GM12878 (cell line): ENCODE data around the gene NPAS4. TPM values are rescaled to one million over a fixed set of nuclear protein-coding genes. Genes with fewer than 3 reads are reported as not detected.
A peak's percentile ranks its signal among the peaks of the same experiment; 100 is the strongest.

ENCODE experiments used
- ATAC-seq: fragments of 200-7000 bp; cut with Tn5 transposase; 3 replicates; pipeline ENCODE4 v1.9.1; 2020; ENCODE audit warnings: mild to moderate bottlenecking, moderate library complexity
- BruUV-seq: library from RNA; stranded (reverse); fragments of 400-500 nt; replicated peaks from 2 replicates; lab custom pipeline; 2021; lab: Mats Ljungman, UMichigan
- CTCF ChIA-PET: fragments of 300-600 bp; sonication (Branson Sonifier 250); formaldehyde crosslinking; extraction: SDS; loops from one replicate; lab custom pipeline; 2021; ENCODE audit warnings: inconsistent platforms; lab: Yijun Ruan, JAX
- POLR2A ChIA-PET: fragments of 350-600 bp; formaldehyde crosslinking; extraction: SDS; loops from one replicate; lab custom pipeline; 2021; ENCODE audit warnings: inconsistent platforms; lab: Charles Lee
- RAD21 ChIA-PET: fragments of 300-600 bp; sonication (Branson Sonifier 250); formaldehyde crosslinking; loops from one replicate; lab custom pipeline; 2023; ENCODE audit warnings: antibody characterized with exemption; ENCODE audit not compliant: unreplicated experiment; lab: Charles Lee
- SMC1A ChIA-PET: fragments of 300-600 bp; sonication (Branson Sonifier 250); formaldehyde crosslinking; loops from one replicate; lab custom pipeline; 2023; ENCODE audit not compliant: unreplicated experiment, uncharacterized antibody; lab: Charles Lee
- DNase-seq: peaks from one replicate; pipeline ENCODE4 v3.0.0-alpha.2; 2011; ENCODE audit warnings: low read depth, low spot score
- FAIRE-seq: peaks from 3 replicates; lab custom pipeline; 2011; peaks lifted over from hg19 to GRCh38; lab: Jason Lieb, UNC
- H2AFZ ChIP-seq: 2 replicates; pipeline ENCODE4 v1.6.0; 2011; ENCODE audit warnings: low read depth, low read length, control low read depth; ENCODE audit not compliant: control insufficient read depth
- H3K27ac ChIP-seq: 2 replicates; pipeline ENCODE4 v1.5.1; 2011; ENCODE audit warnings: control low read depth; ENCODE audit not compliant: control insufficient read depth, insufficient read depth
- H3K27me3 ChIP-seq, 2 experiments: replicated peaks in 1 of 2; 2 replicates each; pipeline versions ENCODE4 v1.6.0 to v1.6.1; 2011; ENCODE audit warnings: low read length in 1 of 2; ENCODE audit not compliant: control insufficient read depth in 2 of 2, insufficient read depth in 2 of 2
- H3K36me3 ChIP-seq, 2 experiments: 2 replicates each; pipeline ENCODE4 v1.5.1; 2011; ENCODE audit warnings: low read length in 1 of 2; ENCODE audit not compliant: control insufficient read depth in 2 of 2, insufficient read depth in 2 of 2
- H3K4me1 ChIP-seq: 2 replicates; pipeline ENCODE4 v1.6.1; 2011; ENCODE audit warnings: mild to moderate bottlenecking, low read length, moderate library complexity, mixed read lengths; ENCODE audit not compliant: control insufficient read depth, insufficient read depth
- H3K4me2 ChIP-seq: 2 replicates; pipeline ENCODE4 v1.6.0; 2011; ENCODE audit warnings: control low read depth; ENCODE audit not compliant: control insufficient read depth, insufficient read depth
- H3K4me3 ChIP-seq: fragments of 200-600 bp; sonication (generic); 2 replicates; pipeline ENCODE4 v1.5.1; 2016
- H3K79me2 ChIP-seq: 2 replicates; pipeline ENCODE4 v1.6.0; 2011; ENCODE audit warnings: low read length; ENCODE audit not compliant: control insufficient read depth, insufficient read depth
- H3K9ac ChIP-seq: 2 replicates; pipeline ENCODE4 v1.8.0; 2011; ENCODE audit warnings: low read length, control low read depth, mixed read lengths; ENCODE audit not compliant: control insufficient read depth, insufficient read depth
- H3K9me3 ChIP-seq: replicated peaks from 3 replicates; pipeline ENCODE4 v1.5.1; 2011; ENCODE audit warnings: mild to moderate bottlenecking, low read length; ENCODE audit not compliant: control insufficient read depth, insufficient read depth
- H4K20me1 ChIP-seq: 2 replicates; pipeline ENCODE4 v1.6.0; 2011; ENCODE audit not compliant: control insufficient read depth, insufficient read depth
- BHLHE40 ChIP-seq, 2 experiments: fragments of 450-650 bp in 1 of 2; IDR thresholded peaks; 2 replicates each; pipeline ENCODE4 v1.6.1; 2011 to 2017; ENCODE audit warnings: low read depth in 2 of 2, borderline replicate concordance in 1 of 2, improper control_type of control experiment in 1 of 2, low read length in 1 of 2, mild to moderate bottlenecking in 1 of 2
- EGR1 ChIP-seq, 2 experiments: IDR thresholded peaks; 1 replicate in 1 of 2; 2 replicates in 1 of 2; pipeline ENCODE4 v1.6.1; 2011 to 2012; ENCODE audit warnings: low read depth in 2 of 2, low read length in 2 of 2, borderline replicate concordance in 1 of 2, mild to moderate bottlenecking in 1 of 2, moderate library complexity in 1 of 2
- FOS ChIP-seq: IDR thresholded peaks from 3 replicates; pipeline ENCODE4 v1.6.1; 2011; ENCODE audit warnings: borderline replicate concordance; ENCODE audit not compliant: insufficient read length; ENCODE audit errors: extremely low read depth
- LARP7 ChIP-seq: fragments of 450-650 bp; IDR thresholded peaks from 2 replicates; pipeline ENCODE4 v1.6.1; 2017; ENCODE audit warnings: mild to moderate bottlenecking
- MYC ChIP-seq: IDR thresholded peaks from 2 replicates; pipeline ENCODE4 v1.6.1; 2011; ENCODE audit warnings: mild to moderate bottlenecking, low read length, moderate library complexity, inconsistent platforms; ENCODE audit not compliant: insufficient read depth, insufficient replicate concordance, insufficient read length, severe bottlenecking
- NFIC ChIP-seq: IDR thresholded peaks from 2 replicates; pipeline ENCODE4 v1.6.1; 2012; ENCODE audit warnings: low read depth, mild to moderate bottlenecking, inconsistent platforms, low read length, moderate library complexity
- NR2C1 ChIP-seq: fragments of 450-650 bp; IDR thresholded peaks from 2 replicates; pipeline ENCODE4 v1.6.1; 2017; ENCODE audit warnings: antibody characterized with exemption, mild to moderate bottlenecking, moderate library complexity
- NR2C2 ChIP-seq: IDR thresholded peaks from 2 replicates; pipeline ENCODE4 v1.6.1; 2011; ENCODE audit warnings: borderline replicate concordance, low read depth; ENCODE audit not compliant: control insufficient read depth, insufficient read length
- PBX3 ChIP-seq: IDR thresholded peaks from 2 replicates; pipeline ENCODE4 v1.6.1; 2011; ENCODE audit warnings: mild to moderate bottlenecking, low read depth, low read length, moderate library complexity; ENCODE audit not compliant: insufficient replicate concordance
- SMAD5 ChIP-seq: IDR thresholded peaks from 2 replicates; pipeline ENCODE4 v1.6.1; 2016; ENCODE audit warnings: antibody characterized with exemption, low read depth
- WGBS: methylation state at CpG from one replicate; pipeline ENCODE4 v1.1.6; 2016; ENCODE audit warnings: low lambda C conversion rate; ENCODE audit not compliant: insufficient replicate concordance, insufficient coverage; ENCODE audit errors: missing lambda C conversion rate; 5-methylcytosine and 5-hydroxymethylcytosine counted together
- in situ Hi-C: fragments of 300-500 bp; cut with MboI; formaldehyde crosslinking; loops from 9 replicates; pipeline ENCODE4 v1.14.3; 2018; ENCODE audit warnings: mixed read lengths
- intact Hi-C: fragments of 100-400 bp; cut with micrococcal nuclease; formaldehyde crosslinking; loops from one replicate; pipeline ENCODE4 v1.14.2; 2022; ENCODE audit not compliant: unreplicated experiment
- polyA plus RNA-seq, 11 experiments: library from polyadenylated mRNA; depleted of rRNA in 4 of 11; unstranded in 6 of 11; stranded (reverse) in 5 of 11; fragments of >200 nt; fragmentation: Nextera tagmentation in 4 of 11; fragmentation: Illumina TruSeq in 1 of 11; extraction: Ambion mirVana in 4 of 11; extraction: Trizol in 1 of 11; gene quantifications; 1 replicate in 1 of 11; 2 replicates in 10 of 11; pipeline versions ENCODE4 v1.2.1 to v1.2.3, GENCODE V29; 2011 to 2016; ENCODE audit warnings: inconsistent platforms in 2 of 11, missing spikeins in 2 of 11, low read depth in 1 of 11
- total RNA-seq, 4 experiments: library from RNA; depleted of rRNA in 3 of 4; stranded (reverse); fragments of >200 nt in 3 of 4; fragmentation: Illumina TruSeq in 1 of 4; extraction: Trizol in 1 of 4; gene quantifications; 2 replicates each; pipeline versions ENCODE4 v1.2.1 to v1.2.3, GENCODE V29; 2013 to 2021
- TF ChIP-seq, protein P1 (sequence below): fragments of 150-350 bp; IDR thresholded peaks from 2 replicates; pipeline ENCODE4 v1.6.1; 2014; ENCODE audit warnings: mild to moderate bottlenecking, low read depth, low read length
- TF ChIP-seq, protein P2 (sequence below): fragments of 450-650 bp; IDR thresholded peaks from 2 replicates; pipeline ENCODE4 v1.6.1; 2017; ENCODE audit warnings: mild to moderate bottlenecking, moderate library complexity
- TF ChIP-seq, protein P3 (sequence below): fragments of 450-650 bp; IDR thresholded peaks from 2 replicates; pipeline ENCODE4 v1.6.1; 2016; ENCODE audit warnings: mild to moderate bottlenecking

Gene NPAS4
- total and polyA plus RNA-seq, 10 of the 15 experiments (the other 5 are each of a cell fraction or from before 2014, with no cell fraction given): 0.03 to 0.18 (median 0.06) TPM; not detected in 7

DNA sequence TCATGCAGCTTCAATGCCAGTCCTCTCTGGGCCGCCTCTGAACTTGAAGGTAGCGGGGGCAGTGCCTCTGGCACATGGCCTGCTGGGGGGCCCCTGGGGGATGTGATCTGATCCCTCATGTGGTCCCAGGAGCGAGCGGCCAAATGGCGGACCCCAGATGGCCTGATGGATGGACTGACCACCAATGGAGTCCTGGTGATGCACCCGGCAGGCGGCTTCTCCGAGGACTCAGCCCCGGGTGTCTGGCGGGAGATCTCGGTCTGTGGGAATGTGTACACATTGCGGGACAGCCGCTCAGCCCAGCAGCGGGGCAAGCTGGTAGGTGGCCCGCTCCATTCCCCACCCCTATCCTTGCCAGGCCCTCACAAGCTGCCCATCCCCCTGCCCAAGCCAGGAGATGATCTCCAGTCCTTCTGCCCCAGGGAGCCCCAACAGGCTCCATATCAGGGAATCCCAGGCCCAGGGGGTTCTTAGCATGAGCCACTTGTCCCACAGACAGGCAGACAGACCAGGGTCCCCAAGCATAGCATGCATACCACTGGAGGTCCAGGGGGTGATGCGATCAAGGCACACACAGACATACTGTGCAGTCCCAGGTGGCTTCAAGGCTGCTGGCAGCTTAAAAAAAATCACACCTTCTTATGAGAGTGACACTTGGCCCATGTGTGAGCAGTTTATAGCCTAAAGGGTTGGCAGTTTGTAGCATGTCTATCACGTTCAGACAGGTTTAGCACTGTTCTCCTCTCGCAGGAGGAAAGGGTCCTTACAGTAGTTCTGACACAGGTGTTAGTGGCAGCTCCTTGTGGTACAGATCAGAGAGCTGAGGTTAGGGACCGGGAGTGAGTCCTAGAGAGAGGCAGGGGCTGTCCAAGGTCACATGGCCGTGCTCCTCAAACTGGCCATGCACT, 53.0 kb downstream of the NPAS4 start:
- TF ChIP-seq NR2C2 (no peak), FOS (no peak), BHLHE40 (IDR thresholded peaks at IDR 0.05; ENCODE audit: borderline replicate concordance in 1 of 2, low read depth in 2 of 2, low read length in 1 of 2) (0 out of 4 replicates have a peak, but pooled peaks of 1 of the 2 experiments have one; percentile 10), PBX3 (no peak), LARP7 (no peak), MYC (no peak), NFIC (no peak), SMAD5 (no peak), EGR1 (IDR thresholded peaks at IDR 0.05; ENCODE audit: borderline replicate concordance in 1 of 2, low read depth in 2 of 2, low read length in 2 of 2) (no peak), NR2C1 (no peak)
- TF ChIP-seq, protein P1, sequence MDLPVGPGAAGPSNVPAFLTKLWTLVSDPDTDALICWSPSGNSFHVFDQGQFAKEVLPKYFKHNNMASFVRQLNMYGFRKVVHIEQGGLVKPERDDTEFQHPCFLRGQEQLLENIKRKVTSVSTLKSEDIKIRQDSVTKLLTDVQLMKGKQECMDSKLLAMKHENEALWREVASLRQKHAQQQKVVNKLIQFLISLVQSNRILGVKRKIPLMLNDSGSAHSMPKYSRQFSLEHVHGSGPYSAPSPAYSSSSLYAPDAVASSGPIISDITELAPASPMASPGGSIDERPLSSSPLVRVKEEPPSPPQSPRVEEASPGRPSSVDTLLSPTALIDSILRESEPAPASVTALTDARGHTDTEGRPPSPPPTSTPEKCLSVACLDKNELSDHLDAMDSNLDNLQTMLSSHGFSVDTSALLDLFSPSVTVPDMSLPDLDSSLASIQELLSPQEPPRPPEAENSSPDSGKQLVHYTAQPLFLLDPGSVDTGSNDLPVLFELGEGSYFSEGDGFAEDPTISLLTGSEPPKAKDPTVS: no peak
- TF ChIP-seq, protein P2, sequence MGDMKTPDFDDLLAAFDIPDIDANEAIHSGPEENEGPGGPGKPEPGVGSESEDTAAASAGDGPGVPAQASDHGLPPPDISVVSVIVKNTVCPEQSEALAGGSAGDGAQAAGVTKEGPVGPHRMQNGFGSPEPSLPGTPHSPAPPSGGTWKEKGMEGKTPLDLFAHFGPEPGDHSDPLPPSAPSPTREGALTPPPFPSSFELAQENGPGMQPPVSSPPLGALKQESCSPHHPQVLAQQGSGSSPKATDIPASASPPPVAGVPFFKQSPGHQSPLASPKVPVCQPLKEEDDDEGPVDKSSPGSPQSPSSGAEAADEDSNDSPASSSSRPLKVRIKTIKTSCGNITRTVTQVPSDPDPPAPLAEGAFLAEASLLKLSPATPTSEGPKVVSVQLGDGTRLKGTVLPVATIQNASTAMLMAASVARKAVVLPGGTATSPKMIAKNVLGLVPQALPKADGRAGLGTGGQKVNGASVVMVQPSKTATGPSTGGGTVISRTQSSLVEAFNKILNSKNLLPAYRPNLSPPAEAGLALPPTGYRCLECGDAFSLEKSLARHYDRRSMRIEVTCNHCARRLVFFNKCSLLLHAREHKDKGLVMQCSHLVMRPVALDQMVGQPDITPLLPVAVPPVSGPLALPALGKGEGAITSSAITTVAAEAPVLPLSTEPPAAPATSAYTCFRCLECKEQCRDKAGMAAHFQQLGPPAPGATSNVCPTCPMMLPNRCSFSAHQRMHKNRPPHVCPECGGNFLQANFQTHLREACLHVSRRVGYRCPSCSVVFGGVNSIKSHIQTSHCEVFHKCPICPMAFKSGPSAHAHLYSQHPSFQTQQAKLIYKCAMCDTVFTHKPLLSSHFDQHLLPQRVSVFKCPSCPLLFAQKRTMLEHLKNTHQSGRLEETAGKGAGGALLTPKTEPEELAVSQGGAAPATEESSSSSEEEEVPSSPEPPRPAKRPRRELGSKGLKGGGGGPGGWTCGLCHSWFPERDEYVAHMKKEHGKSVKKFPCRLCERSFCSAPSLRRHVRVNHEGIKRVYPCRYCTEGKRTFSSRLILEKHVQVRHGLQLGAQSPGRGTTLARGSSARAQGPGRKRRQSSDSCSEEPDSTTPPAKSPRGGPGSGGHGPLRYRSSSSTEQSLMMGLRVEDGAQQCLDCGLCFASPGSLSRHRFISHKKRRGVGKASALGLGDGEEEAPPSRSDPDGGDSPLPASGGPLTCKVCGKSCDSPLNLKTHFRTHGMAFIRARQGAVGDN: no peak
- TF ChIP-seq, protein P3, sequence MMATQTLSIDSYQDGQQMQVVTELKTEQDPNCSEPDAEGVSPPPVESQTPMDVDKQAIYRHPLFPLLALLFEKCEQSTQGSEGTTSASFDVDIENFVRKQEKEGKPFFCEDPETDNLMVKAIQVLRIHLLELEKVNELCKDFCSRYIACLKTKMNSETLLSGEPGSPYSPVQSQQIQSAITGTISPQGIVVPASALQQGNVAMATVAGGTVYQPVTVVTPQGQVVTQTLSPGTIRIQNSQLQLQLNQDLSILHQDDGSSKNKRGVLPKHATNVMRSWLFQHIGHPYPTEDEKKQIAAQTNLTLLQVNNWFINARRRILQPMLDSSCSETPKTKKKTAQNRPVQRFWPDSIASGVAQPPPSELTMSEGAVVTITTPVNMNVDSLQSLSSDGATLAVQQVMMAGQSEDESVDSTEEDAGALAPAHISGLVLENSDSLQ: peak; percentile 45; the same call in 1 of the 2 replicates
- H3K4me1 ChIP-seq: no peaks in the 10 kb centered on the region
- intact Hi-C loops: no loop called here
- H3K9me3 ChIP-seq: no peaks in the 10 kb centered on the region
- no peak overlapping the region for H3K9ac ChIP-seq
- no peaks in the 10 kb centered on the region for H4K20me1 ChIP-seq
- ChIA-PET CTCF (no interaction called here), RAD21 (no interaction called here), POLR2A (no interaction called here), SMC1A (interaction anchor here (0.9 kb wide), 1 partner anchor 35 kb away, joined by 3 read pairs; the partner anchor contains the start of gene MRPL11)
- DNase-seq (no peak), FAIRE-seq (no peak), ATAC-seq (no peak)
- BruUV-seq: no TSS peak
- no peak overlapping the region for H3K4me3 ChIP-seq
- in situ Hi-C loops: no loop called here
- H3K27me3 ChIP-seq: no peaks in the 10 kb centered on the region
- no peak overlapping the region for H3K27ac ChIP-seq
- WGBS: 86% methylated on average over 20 of the region's 20 CpGs
- no peak overlapping the region for H2AFZ ChIP-seq
- H3K4me2 ChIP-seq: no peak overlapping the region
- H3K36me3 ChIP-seq: no peaks in the 10 kb centered on the region
- no peaks in the 10 kb centered on the region for H3K79me2 ChIP-seq
